A673 (cell line): Measurements from ENCODE around the gene MAP2K6. TPM values are rescaled to one million over a fixed set of nuclear protein-coding genes. Genes with fewer than 3 reads are reported as not detected.

Source experiments
- BruUV-seq: library from RNA; stranded (reverse); fragments of 400-500 nt; replicated peaks from 2 replicates; lab custom pipeline; 2021; lab: Mats Ljungman, UMichigan
- CTCF ChIA-PET: fragments of 300-600 bp; sonication (Branson Sonifier 250); formaldehyde crosslinking; loops from one replicate; lab custom pipeline; 2022; ENCODE audit warnings: antibody characterized with exemption; lab: Charles Lee
- POLR2A ChIA-PET: fragments of 300-600 bp; sonication (Branson Sonifier 250); formaldehyde crosslinking; loops from one replicate; lab custom pipeline; 2022; ENCODE audit warnings: antibody characterized with exemption; ENCODE audit not compliant: low non-redundant PET; lab: Charles Lee
- DNase-seq: peaks from one replicate; pipeline ENCODE4 v3.0.0-alpha.2; 2015; ENCODE audit warnings: low spot score
- H3K27ac ChIP-seq: fragments of 200-600 bp; sonication (generic); 2 replicates; pipeline ENCODE4 v1.5.1; 2016; ENCODE audit warnings: mixed run types, low read depth, mild to moderate bottlenecking, mixed read lengths, antibody characterized with exemption, low read length; ENCODE audit not compliant: poor library complexity, severe bottlenecking
- H3K27me3 ChIP-seq: fragments of 200-600 bp; sonication (generic); replicated peaks from 2 replicates; pipeline ENCODE4 v1.6.1; 2017; ENCODE audit warnings: mixed run types, low read depth, mild to moderate bottlenecking, mixed read lengths, antibody characterized with exemption, low read length; ENCODE audit not compliant: insufficient read depth, poor library complexity
- H3K36me3 ChIP-seq: fragments of 200-600 bp; sonication (generic); 2 replicates; pipeline ENCODE4 v1.6.1; 2016; ENCODE audit warnings: mixed run types, mild to moderate bottlenecking, mixed read lengths, antibody characterized with exemption, low read length; ENCODE audit not compliant: insufficient read depth, poor library complexity, severe bottlenecking
- H3K4me1 ChIP-seq: fragments of 200-600 bp; sonication (generic); 2 replicates; pipeline ENCODE4 v1.6.1; 2017; ENCODE audit warnings: mixed run types, mild to moderate bottlenecking, mixed read lengths, antibody characterized with exemption, low read length; ENCODE audit not compliant: insufficient read depth, poor library complexity, severe bottlenecking
- H3K4me3 ChIP-seq: fragments of 200-600 bp; sonication (generic); 2 replicates; pipeline ENCODE4 v1.5.1; 2016; ENCODE audit warnings: low read depth, mixed run types, mild to moderate bottlenecking, mixed read lengths, low read length; ENCODE audit not compliant: poor library complexity, severe bottlenecking
- H3K9me3 ChIP-seq: fragments of 200-600 bp; sonication (generic); 2 replicates; pipeline ENCODE4 v1.6.1; 2016; ENCODE audit warnings: mixed run types, low read depth, mild to moderate bottlenecking, mixed read lengths, antibody characterized with exemption, low read length; ENCODE audit not compliant: poor library complexity, severe bottlenecking
- CTCF ChIP-seq: fragments of 300-800, 200-600 bp; sonication (generic); conservative IDR thresholded peaks from 2 replicates; pipeline ENCODE4 v1.5.1; 2017; ENCODE audit warnings: low read depth, mild to moderate bottlenecking, antibody characterized with exemption, low read length, moderate library complexity, mixed read lengths
- EZH2 ChIP-seq: fragments of 200-600 bp; sonication (generic); IDR thresholded peaks from 2 replicates; pipeline ENCODE4 v1.6.1; 2017; ENCODE audit warnings: borderline replicate concordance, low read depth, mild to moderate bottlenecking, mixed read lengths, antibody characterized with exemption, low read length; ENCODE audit not compliant: poor library complexity, severe bottlenecking
- intact Hi-C: fragments of 100-400 bp; cut with micrococcal nuclease; formaldehyde crosslinking; loops from one replicate; pipeline ENCODE4 v1.10.0; 2022; ENCODE audit not compliant: unreplicated experiment
- total RNA-seq: library from RNA; stranded (reverse); gene quantifications from 2 replicates; pipeline ENCODE4 v1.2.3, GENCODE V29; 2021

MAP2K6 gene
- total RNA-seq, 1 experiment from 2014 or later, result 14.1 TPM

GRCh38 chr17:69579961-69580677 lies 165.6 kb downstream of the MAP2K6 start:
- intact Hi-C loops, result no loop called here
- TF ChIP-seq CTCF (no peak), EZH2 (no peak)
- H3K27me3 ChIP-seq, result peaks cover 30% of the 10 kb centered on the region
- H3K36me3 ChIP-seq, result no peaks in the 10 kb centered on the region
- no peak for DNase-seq
- H3K4me3 ChIP-seq, result no peak overlapping the region
- BruUV-seq, result no TSS peak
- H3K27ac ChIP-seq, result no peak overlapping the region
- peaks cover 7% of the 10 kb centered on the region for H3K4me1 ChIP-seq
- POLR2A ChIA-PET, result no interaction called here
- CTCF ChIA-PET, result no interaction called here
- H3K9me3 ChIP-seq, result no peaks in the 10 kb centered on the region

GRCh38 chr17:69581061-69581961 lies 166.8 kb downstream of the MAP2K6 start:
- CTCF ChIA-PET, result no interaction called here
- DNase-seq, result no peak
- H3K4me1 ChIP-seq, result no peaks in the 10 kb centered on the region
- no peaks in the 10 kb centered on the region for H3K9me3 ChIP-seq
- TF ChIP-seq CTCF (no peak), EZH2 (no peak)
- POLR2A ChIA-PET, result interaction anchor here (0.7 kb wide), 1 partner anchor 271 kb away, joined by 3 read pairs; no protein-coding TSS in a partner anchor
- no peaks in the 10 kb centered on the region for H3K36me3 ChIP-seq
- no TSS peak for BruUV-seq
- no peak overlapping the region for H3K4me3 ChIP-seq
- H3K27me3 ChIP-seq, result peaks cover 30% of the 10 kb centered on the region
- intact Hi-C loops, result no loop called here
- no peak overlapping the region for H3K27ac ChIP-seq

- ChIA-PET CTCF (no interaction called here), POLR2A (no interaction called here)
- H3K27me3 ChIP-seq, result peaks cover 5% of the 10 kb centered on the region
- no TSS peak for BruUV-seq
- no peaks in the 10 kb centered on the region for H3K36me3 ChIP-seq
- TF ChIP-seq CTCF (no peak), EZH2 (no peak)
- DNase-seq, result no peak
- intact Hi-C loops, result no loop called here
- no peak overlapping the region for H3K27ac ChIP-seq
- H3K4me3 ChIP-seq, result no peak overlapping the region
- H3K4me1 ChIP-seq, result no peaks in the 10 kb centered on the region
- no peaks in the 10 kb centered on the region for H3K9me3 ChIP-seq
Measured at GRCh38 chr17:69588316-69588715, 173.8 kb downstream of the MAP2K6 start.
